Activated naive CD4-positive, alpha-beta T cell (primary cell): ENCODE results near the gene USP17L29.
"Not testable (repeated sequence)": the region's sequence is repeated elsewhere in the genome, so short reads cannot be mapped to it uniquely, and the experiment has no call there.

Source experiments
- DNase-seq, 4 experiments: peaks; one replicate each; lab custom pipeline; 2025; lab: John Stamatoyannopoulos, UW

Gene USP17L29, protein sequence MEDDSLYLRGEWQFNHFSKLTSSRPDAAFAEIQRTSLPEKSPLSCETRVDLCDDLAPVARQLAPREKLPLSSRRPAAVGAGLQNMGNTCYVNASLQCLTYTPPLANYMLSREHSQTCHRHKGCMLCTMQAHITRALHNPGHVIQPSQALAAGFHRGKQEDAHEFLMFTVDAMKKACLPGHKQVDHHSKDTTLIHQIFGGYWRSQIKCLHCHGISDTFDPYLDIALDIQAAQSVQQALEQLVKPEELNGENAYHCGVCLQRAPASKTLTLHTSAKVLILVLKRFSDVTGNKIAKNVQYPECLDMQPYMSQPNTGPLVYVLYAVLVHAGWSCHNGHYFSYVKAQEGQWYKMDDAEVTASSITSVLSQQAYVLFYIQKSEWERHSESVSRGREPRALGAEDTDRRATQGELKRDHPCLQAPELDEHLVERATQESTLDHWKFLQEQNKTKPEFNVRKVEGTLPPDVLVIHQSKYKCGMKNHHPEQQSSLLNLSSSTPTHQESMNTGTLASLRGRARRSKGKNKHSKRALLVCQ

GRCh38 chr4:9353338-9353737, at the start of gene USP17L29:
USP17L29 (plus strand) TSS chr4:9353638; CDS start chr4:9353638, 0 bp downstream.
- not testable (repeated sequence) for DNase-seq

- not testable (repeated sequence) for DNase-seq
These were observed 29.2 kb upstream of the USP17L29 start for GRCh38 chr4:9324191-9324590.

DNA sequence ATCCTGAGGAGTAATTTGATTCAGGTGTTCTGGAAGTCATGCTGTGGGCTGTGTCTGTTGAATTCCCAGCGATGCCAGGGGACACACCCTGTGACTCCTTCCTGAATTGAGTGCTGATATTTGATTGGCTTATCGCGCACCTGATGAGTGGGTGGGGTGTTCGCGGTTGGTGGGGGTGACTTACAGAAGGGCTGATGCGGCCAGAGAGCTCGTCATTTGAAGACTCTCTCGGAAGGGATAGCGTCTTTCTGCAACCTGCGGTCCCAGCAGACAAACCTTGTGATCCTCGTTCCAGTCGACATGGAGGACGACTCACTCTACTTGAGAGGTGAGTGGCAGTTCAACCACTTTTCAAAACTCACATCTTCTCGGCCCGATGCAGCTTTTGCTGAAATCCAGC, 28.6 kb upstream of the USP17L29 start, which contains the start of gene USP17L24:
TSS of gene USP17L24 (plus strand) at position 301 of the 400 bp plus-strand sequence. CDS start at position 301, 0 bp downstream.
- DNase-seq, result not testable (repeated sequence)

DNA sequence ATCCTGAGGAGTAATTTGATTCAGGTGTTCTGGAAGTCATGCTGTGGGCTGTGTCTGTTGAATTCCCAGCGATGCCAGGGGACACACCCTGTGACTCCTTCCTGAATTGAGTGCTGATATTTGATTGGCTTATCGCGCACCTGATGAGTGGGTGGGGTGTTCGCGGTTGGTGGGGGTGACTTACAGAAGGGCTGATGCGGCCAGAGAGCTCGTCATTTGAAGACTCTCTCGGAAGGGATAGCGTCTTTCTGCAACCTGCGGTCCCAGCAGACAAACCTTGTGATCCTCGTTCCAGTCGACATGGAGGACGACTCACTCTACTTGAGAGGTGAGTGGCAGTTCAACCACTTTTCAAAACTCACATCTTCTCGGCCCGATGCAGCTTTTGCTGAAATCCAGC, 23.8 kb upstream of the USP17L29 start, which contains the start of gene USP17L25:
TSS of gene USP17L25 (plus strand) at position 301 of the 400 bp plus-strand sequence. CDS start at position 301, 0 bp downstream.
- not testable (repeated sequence) for DNase-seq

DNA sequence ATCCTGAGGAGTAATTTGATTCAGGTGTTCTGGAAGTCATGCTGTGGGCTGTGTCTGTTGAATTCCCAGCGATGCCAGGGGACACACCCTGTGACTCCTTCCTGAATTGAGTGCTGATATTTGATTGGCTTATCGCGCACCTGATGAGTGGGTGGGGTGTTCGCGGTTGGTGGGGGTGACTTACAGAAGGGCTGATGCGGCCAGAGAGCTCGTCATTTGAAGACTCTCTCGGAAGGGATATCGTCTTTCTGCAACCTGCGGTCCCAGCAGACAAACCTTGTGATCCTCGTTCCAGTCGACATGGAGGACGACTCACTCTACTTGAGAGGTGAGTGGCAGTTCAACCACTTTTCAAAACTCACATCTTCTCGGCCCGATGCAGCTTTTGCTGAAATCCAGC, 19.1 kb upstream of the USP17L29 start, which contains the start of gene USP17L26:
TSS of gene USP17L26 (plus strand) at position 301 of the 400 bp plus-strand sequence. CDS start at position 301, 0 bp downstream.
- not testable (repeated sequence) for DNase-seq

GRCh38 chr4:9339103-9339502, 14.3 kb upstream of the USP17L29 start, which contains the start of gene USP17L5:
USP17L5 (plus strand) TSS chr4:9339403; CDS start chr4:9339403, 0 bp downstream.
- not testable (repeated sequence) for DNase-seq

GRCh38 chr4:9343848-9344247, 9.6 kb upstream of the USP17L29 start, which contains the start of gene USP17L27:
USP17L27 (plus strand) TSS chr4:9344148; CDS start chr4:9344148, 0 bp downstream.
- not testable (repeated sequence) for DNase-seq

- not testable (repeated sequence) for DNase-seq
These were observed 4.8 kb upstream of the USP17L29 start, which contains the start of gene USP17L28 for GRCh38 chr4:9348593-9348992. USP17L28 (plus strand) TSS chr4:9348893; CDS start chr4:9348893, 0 bp downstream.

- not testable (repeated sequence) for DNase-seq
These were observed 2.6 kb upstream of the USP17L29 start for GRCh38 chr4:9350866-9351265.

GRCh38 chr4:9362829-9363228, 9.4 kb downstream of the USP17L29 start, which contains the start of gene USP17L30:
USP17L30 (plus strand) TSS chr4:9363129; CDS start chr4:9363129, 0 bp downstream.
- not testable (repeated sequence) for DNase-seq

GRCh38 chr4:9379881-9380280, 26.4 kb downstream of the USP17L29 start:
- not testable (repeated sequence) for DNase-seq

GRCh38 chr4:9381012-9381534, 27.6 kb downstream of the USP17L29 start:
- peak in 1 of 4 experiments; percentile 33 for DNase-seq

DNA sequence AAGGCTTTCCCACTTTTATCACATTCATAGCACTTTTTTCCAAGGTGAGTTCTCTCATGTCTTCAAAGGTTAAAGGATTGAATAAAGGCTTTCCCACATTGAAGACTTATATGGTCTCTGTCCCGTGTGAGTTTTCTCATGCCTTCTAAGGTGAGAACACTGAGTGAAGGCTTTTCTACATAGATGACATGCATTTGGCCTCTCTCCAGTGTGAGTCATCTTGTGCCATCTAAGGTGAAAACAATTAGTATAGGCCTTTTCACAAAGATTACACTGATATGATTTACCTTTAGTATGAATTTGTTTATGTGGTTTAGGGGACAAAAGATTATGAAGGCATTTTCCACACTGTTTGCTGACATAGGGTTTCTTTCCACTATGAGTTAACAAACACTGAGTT, 30.7 kb downstream of the USP17L29 start:
- no peak for DNase-seq

- DNase-seq, result not testable (repeated sequence)
These were observed 35.6 kb downstream of the USP17L29 start for GRCh38 chr4:9389001-9389400.
